ENCODE results near the gene CDC42BPG. TPM values are rescaled to one million over a fixed set of nuclear protein-coding genes. Genes with fewer than 3 reads are reported as not detected.

The CDC42BPG gene
- total and polyA plus RNA-seq, 2 donors (not counting 1 experiment from before 2014, with no cell fraction given), result 0.03 to 0.33 TPM

DNA sequence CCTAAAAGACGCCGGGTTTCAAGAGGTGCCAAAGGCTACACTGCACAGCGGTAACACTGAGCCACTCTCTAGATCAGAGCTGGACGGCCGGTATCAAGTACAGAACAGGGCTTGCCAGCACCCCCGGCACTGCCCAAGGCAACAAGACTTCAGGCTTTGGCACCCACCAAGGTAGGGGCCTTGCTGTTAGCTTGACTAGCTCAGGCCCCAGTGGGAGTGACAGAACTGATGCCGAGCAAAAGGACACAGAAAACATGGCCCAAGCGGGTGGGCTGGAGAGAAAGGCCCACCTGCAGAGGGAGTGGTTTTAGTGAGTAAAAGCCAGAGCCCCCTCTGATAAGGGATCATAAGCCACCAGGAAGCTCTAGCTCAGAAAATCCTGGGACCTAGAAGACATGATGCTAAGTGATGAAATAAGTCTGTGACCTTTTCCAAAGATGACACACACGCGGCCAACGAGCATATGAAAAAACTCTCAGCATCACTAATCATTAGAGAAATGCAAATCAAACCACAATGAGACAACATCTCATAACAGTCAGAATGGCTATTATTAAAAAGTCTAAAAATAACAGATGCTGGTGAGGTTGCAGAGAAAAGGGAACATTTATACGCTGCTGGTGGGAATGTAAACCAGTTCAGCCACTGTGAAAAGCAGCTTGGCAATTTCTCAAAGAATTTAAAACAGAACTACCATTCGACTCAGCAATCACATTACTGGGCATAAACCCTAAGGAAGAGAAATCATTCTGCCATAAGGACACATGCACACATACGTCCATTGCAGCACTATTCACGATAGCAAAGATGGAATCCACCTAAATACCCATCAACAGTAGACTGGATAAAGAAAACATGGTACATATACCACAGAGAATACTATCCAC lies 21.1 kb upstream of the CDC42BPG start:
- H3K36me3 ChIP-seq (ENCODE audit: control insufficient read depth, insufficient read depth, low read length), result peaks cover 4% of the 10 kb centered on the region
- DNase-seq (ENCODE audit: low read depth in 2 of 2), result peak; percentile 85 to 95
- no peaks in the 10 kb centered on the region for H3K27me3 ChIP-seq (ENCODE audit: control insufficient read depth, insufficient read depth, low read length)
- H3K4me3 ChIP-seq (replicated peaks in 1 of 4; ENCODE audit: control extremely low read depth in 1 of 4, insufficient read depth in 1 of 4, low read depth in 3 of 4, low read length in 4 of 4), result peak overlapping the region in 2 of 4 experiments; percentile 20 to 33
- TF ChIP-seq EZH2 (IDR thresholded peaks at IDR 0.05; ENCODE audit: low read length, missing control alignments) (no peak), CTCF (conservative IDR thresholded peaks at IDR 0.05 in 1 of 2, IDR thresholded peaks at IDR 0.05 in 1 of 2; ENCODE audit: low read depth in 1 of 2, low read length in 2 of 2) (no peak)
- H3K4me1 ChIP-seq (ENCODE audit: control insufficient read depth, extremely low read depth, insufficient read depth, low read length), result peaks cover 62% of the 10 kb centered on the region
- H3K4me2 ChIP-seq (ENCODE audit: extremely low read depth, insufficient read depth, low read length), result peak overlapping the region; percentile 76
- peak overlapping the region; percentile 99 for H3K27ac ChIP-seq (ENCODE audit: insufficient read depth, low read length)
- peak overlapping the region; percentile 75 for H3K9ac ChIP-seq (ENCODE audit: insufficient read depth, low read length)
- H2AFZ ChIP-seq (ENCODE audit: low read length), result no peak overlapping the region
- H4K20me1 ChIP-seq (ENCODE audit: control insufficient read depth, extremely low read depth, insufficient read depth, low read length), result no peaks in the 10 kb centered on the region
- H3K9me3 ChIP-seq (ENCODE audit: control insufficient read depth, insufficient read depth, low read depth, low read length), result no peaks in the 10 kb centered on the region
- H3K79me2 ChIP-seq (ENCODE audit: control insufficient read depth, insufficient read depth, low read length), result peaks cover 81% of the 10 kb centered on the region

DNA sequence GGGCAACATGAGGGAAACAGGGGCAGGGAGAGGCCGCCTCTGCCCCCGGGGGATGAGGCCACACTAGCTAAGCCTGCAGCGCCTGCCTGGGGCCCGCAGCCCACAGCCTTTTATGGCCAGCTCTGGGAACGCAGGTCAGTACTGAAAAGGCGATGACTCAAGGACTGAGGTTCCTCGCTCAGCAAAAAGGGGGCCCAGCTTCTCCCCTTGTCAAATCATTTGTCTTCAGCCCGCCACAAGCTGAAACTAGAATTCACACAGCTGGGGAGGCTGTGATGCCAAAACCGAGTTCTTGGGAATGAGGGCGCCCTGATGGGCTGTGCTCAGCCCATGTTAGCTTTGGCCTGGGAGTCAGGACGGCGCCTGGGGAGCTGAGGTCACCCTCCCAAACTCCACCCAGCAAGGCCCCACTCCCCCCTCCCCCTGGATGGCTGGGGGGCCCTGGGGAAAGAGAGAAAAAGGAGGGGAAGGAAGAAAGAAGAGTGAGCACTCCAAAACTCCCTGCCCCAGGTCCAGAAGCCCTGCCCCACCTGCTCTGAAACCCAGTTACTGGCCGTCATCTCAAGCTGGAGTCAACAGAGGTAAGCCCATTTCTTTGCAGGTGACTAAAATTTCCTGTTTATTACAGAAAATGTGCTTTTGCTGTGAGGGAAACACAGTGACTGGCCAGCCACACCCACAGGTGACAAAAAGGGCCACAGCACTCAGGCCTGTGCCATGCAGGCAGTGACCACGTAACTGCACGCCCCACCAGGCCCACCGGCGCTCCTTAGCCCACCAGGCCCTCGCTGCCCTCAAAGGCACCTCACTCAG lies 20.2 kb upstream of the CDC42BPG start:
- H3K4me3 ChIP-seq (replicated peaks in 1 of 4; ENCODE audit: control extremely low read depth in 1 of 4, insufficient read depth in 1 of 4, low read depth in 3 of 4, low read length in 4 of 4), result peak overlapping the region in 3 of 4 experiments; percentile 8 to 46 (median 20)
- peak overlapping the region; percentile 76 for H3K9ac ChIP-seq (ENCODE audit: insufficient read depth, low read length)
- no peak overlapping the region for H2AFZ ChIP-seq (ENCODE audit: low read length)
- no peaks in the 10 kb centered on the region for H3K9me3 ChIP-seq (ENCODE audit: control insufficient read depth, insufficient read depth, low read depth, low read length)
- peaks cover 8% of the 10 kb centered on the region for H3K36me3 ChIP-seq (ENCODE audit: control insufficient read depth, insufficient read depth, low read length)
- H3K4me1 ChIP-seq (ENCODE audit: control insufficient read depth, extremely low read depth, insufficient read depth, low read length), result peaks cover 57% of the 10 kb centered on the region
- no peaks in the 10 kb centered on the region for H3K27me3 ChIP-seq (ENCODE audit: control insufficient read depth, insufficient read depth, low read length)
- H3K79me2 ChIP-seq (ENCODE audit: control insufficient read depth, insufficient read depth, low read length), result peaks cover 81% of the 10 kb centered on the region
- DNase-seq (ENCODE audit: low read depth in 2 of 2), result peak; percentile 98 to 100
- TF ChIP-seq EZH2 (IDR thresholded peaks at IDR 0.05; ENCODE audit: low read length, missing control alignments), result no peak
- TF ChIP-seq CTCF (conservative IDR thresholded peaks at IDR 0.05 in 1 of 2, IDR thresholded peaks at IDR 0.05 in 1 of 2; ENCODE audit: low read depth in 1 of 2, low read length in 2 of 2), result no peak
- peak overlapping the region; percentile 99 for H3K27ac ChIP-seq (ENCODE audit: insufficient read depth, low read length)
- peak overlapping the region; percentile 78 for H3K4me2 ChIP-seq (ENCODE audit: extremely low read depth, insufficient read depth, low read length)
- no peaks in the 10 kb centered on the region for H4K20me1 ChIP-seq (ENCODE audit: control insufficient read depth, extremely low read depth, insufficient read depth, low read length)

- H3K36me3 ChIP-seq (ENCODE audit: control insufficient read depth, insufficient read depth, low read length), result peaks cover 10% of the 10 kb centered on the region
- peaks cover 80% of the 10 kb centered on the region for H3K79me2 ChIP-seq (ENCODE audit: control insufficient read depth, insufficient read depth, low read length)
- peak overlapping the region; percentile 99 for H3K27ac ChIP-seq (ENCODE audit: insufficient read depth, low read length)
- peak overlapping the region; percentile 78 for H3K4me2 ChIP-seq (ENCODE audit: extremely low read depth, insufficient read depth, low read length)
- no peaks in the 10 kb centered on the region for H3K27me3 ChIP-seq (ENCODE audit: control insufficient read depth, insufficient read depth, low read length)
- DNase-seq (ENCODE audit: low read depth in 2 of 2), result no peak
- H3K9ac ChIP-seq (ENCODE audit: insufficient read depth, low read length), result peak overlapping the region; percentile 76
- TF ChIP-seq EZH2 (IDR thresholded peaks at IDR 0.05; ENCODE audit: low read length, missing control alignments) (no peak), CTCF (conservative IDR thresholded peaks at IDR 0.05 in 1 of 2, IDR thresholded peaks at IDR 0.05 in 1 of 2; ENCODE audit: low read depth in 1 of 2, low read length in 2 of 2) (no peak)
- no peaks in the 10 kb centered on the region for H3K9me3 ChIP-seq (ENCODE audit: control insufficient read depth, insufficient read depth, low read depth, low read length)
- H4K20me1 ChIP-seq (ENCODE audit: control insufficient read depth, extremely low read depth, insufficient read depth, low read length), result no peaks in the 10 kb centered on the region
- H3K4me3 ChIP-seq (replicated peaks in 1 of 4; ENCODE audit: control extremely low read depth in 1 of 4, insufficient read depth in 1 of 4, low read depth in 3 of 4, low read length in 4 of 4), result peak overlapping the region in 3 of 4 experiments; percentile 7 to 46 (median 8)
- H2AFZ ChIP-seq (ENCODE audit: low read length), result no peak overlapping the region
- H3K4me1 ChIP-seq (ENCODE audit: control insufficient read depth, extremely low read depth, insufficient read depth, low read length), result peaks cover 54% of the 10 kb centered on the region
Observed at GRCh38 chr11:64864135-64864472, 19.7 kb upstream of the CDC42BPG start.
